HG03159 (cell line): ENCODE results near the gene NR5A1.

Experiments
- ATAC-seq: cut with Tn5 transposase; IDR thresholded peaks from one replicate; pipeline ENCODE4 v1.9.1; 2021; ENCODE audit warnings: mild to moderate bottlenecking, moderate library complexity; ENCODE audit not compliant: unreplicated experiment

The NR5A1 gene

GRCh38 chr9:124500028-124500795 lies 7.0 kb downstream of the NR5A1 start:
- ATAC-seq: no peak

- no peak for ATAC-seq
Observed at GRCh38 chr9:124499216-124499615, 8.0 kb downstream of the NR5A1 start.

- ATAC-seq: no peak
Observed at GRCh38 chr9:124498499-124499146, 8.6 kb downstream of the NR5A1 start.

GRCh38 chr9:124498040-124498439 lies 9.2 kb downstream of the NR5A1 start:
- ATAC-seq: no peak

GRCh38 chr9:124497441-124497840 lies 9.8 kb downstream of the NR5A1 start:
- ATAC-seq: no peak

- ATAC-seq: no peak
Observed at GRCh38 chr9:124496463-124496862, 10.7 kb downstream of the NR5A1 start.

- ATAC-seq: no peak
Observed at GRCh38 chr9:124496075-124496449, 11.1 kb downstream of the NR5A1 start.

GRCh38 chr9:124495126-124496074 lies 11.8 kb downstream of the NR5A1 start:
- ATAC-seq: no peak

- no peak for ATAC-seq
Observed at GRCh38 chr9:124493794-124494479, 13.3 kb downstream of the NR5A1 start.

GRCh38 chr9:124493218-124493617 lies 14.0 kb downstream of the NR5A1 start:
- no peak for ATAC-seq

GRCh38 chr9:124492818-124493217 lies 14.4 kb downstream of the NR5A1 start:
- ATAC-seq: no peak

GRCh38 chr9:124491049-124491975 lies 15.9 kb downstream of the NR5A1 start:
- ATAC-seq: no peak

GRCh38 chr9:124490004-124490403 lies 17.2 kb downstream of the NR5A1 start:
- no peak for ATAC-seq

GRCh38 chr9:124489222-124489621 lies 18.0 kb downstream of the NR5A1 start:
- no peak for ATAC-seq

- ATAC-seq: no peak
Observed at GRCh38 chr9:124488641-124489210, 18.5 kb downstream of the NR5A1 start.

GRCh38 chr9:124487260-124488182 lies 19.7 kb downstream of the NR5A1 start:
- no peak for ATAC-seq

- ATAC-seq: no peak
Observed at GRCh38 chr9:124486778-124487259, 20.4 kb downstream of the NR5A1 start.

GRCh38 chr9:124485936-124486335 lies 21.3 kb downstream of the NR5A1 start:
- ATAC-seq: no peak
